GM18868 (cell line): Measurements from ENCODE around the gene NFATC1.
A peak's percentile ranks its signal among the peaks of the same experiment; 100 is the strongest.

ENCODE experiments used
- ATAC-seq: cut with Tn5 transposase; IDR thresholded peaks from one replicate; pipeline ENCODE4 v1.9.1; 2021; ENCODE audit warnings: mild to moderate bottlenecking, moderate library complexity; ENCODE audit not compliant: unreplicated experiment

The NFATC1 gene

DNA sequence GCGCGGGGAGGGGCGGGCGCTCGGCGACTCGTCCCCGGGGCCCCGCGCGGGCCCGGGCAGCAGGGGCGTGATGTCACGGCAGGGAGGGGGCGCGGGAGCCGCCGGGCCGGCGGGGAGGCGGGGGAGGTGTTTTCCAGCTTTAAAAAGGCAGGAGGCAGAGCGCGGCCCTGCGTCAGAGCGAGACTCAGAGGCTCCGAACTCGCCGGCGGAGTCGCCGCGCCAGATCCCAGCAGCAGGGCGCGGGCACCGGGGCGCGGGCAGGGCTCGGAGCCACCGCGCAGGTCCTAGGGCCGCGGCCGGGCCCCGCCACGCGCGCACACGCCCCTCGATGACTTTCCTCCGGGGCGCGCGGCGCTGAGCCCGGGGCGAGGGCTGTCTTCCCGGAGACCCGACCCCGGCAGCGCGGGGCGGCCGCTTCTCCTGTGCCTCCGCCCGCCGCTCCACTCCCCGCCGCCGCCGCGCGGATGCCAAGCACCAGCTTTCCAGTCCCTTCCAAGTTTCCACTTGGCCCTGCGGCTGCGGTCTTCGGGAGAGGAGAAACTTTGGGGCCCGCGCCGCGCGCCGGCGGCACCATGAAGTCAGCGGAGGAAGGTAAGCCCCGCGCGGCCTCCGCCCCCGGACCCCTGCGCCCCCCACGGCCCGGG, at the start of gene NFATC1:
Gene NFATC1, plus strand, starts transcription at position 170 of the 644 bp plus-strand sequence. Its CDS starts 295 bp downstream, at position 465.
- peak; percentile 27 for ATAC-seq

DNA sequence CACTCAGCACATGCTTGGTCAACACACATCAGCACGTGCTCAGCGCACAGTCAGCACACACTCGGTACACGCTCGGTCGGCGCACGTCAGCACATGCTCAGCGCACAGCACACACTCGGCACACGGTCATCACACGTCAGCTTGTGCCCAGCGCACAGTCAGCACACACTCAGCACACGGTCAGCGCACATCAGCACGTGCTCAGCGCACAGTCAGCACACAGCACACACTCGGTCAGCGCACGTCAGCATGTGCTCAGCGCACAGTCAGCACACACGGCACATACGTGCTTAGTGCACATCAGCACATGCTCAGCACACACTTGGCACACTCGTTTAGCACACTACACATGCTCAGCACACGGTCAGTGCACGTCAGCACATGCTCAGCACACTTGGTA, 49.7 kb upstream of the NFATC1 start:
- ATAC-seq, result no peak

DNA sequence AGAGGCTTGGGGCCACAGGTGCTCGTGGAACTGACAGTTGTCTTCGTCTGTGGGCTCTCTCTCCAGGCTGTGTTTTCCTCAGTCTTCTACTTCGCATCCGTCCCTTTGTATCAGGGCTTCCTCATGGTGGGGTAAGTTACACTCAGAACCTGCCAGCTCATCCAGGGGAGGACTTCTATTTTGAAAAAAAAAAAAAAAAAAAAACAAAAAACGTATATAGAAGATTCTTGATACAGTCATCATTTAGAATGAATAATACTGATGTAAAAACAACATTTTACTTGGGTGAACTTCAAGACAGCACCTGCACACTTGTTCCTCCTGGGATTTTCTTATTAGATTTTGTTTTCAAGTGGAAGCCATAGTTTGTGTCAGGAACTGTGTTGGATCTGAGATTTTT, 47.7 kb upstream of the NFATC1 start:
- ATAC-seq, result no peak

DNA sequence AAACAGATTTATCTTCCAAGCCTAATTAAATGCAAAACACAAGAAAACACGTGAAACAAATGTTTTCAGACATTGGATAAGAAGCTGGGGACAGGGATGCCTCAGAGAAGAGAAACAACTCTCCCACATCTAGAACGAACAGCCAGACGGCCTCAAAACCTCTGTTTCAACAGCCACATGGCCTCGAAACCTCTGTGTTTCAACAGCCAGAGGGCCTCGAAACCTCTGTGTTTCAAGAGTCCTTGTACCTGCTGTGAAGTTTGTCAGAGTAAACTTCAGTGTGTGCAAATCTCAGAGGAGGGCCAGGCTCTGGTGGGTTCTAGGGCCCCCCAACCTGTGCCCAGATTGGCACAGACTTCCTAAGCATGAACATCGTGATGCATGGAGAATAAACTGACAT, 43.3 kb upstream of the NFATC1 start:
- ATAC-seq, result no peak

DNA sequence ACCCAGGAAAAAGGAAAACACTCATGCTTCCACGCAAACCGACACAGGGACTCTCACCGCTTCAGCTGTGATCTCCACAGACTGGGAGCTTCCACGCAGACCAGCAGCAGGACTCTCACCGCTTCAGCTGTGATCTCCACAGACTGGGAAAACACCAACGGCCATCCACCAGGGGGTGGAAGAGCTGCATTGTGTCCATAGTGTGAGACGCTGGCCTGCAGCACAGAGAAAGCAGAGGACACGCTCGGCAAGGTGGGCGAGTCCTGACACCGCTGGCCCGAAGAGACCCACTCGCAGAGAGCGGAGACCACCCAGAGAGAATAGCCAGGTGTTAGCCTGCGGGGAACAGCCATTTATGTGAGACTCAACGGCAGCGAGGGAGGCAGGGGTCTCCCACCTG, 42.5 kb upstream of the NFATC1 start:
- ATAC-seq, result no peak

DNA sequence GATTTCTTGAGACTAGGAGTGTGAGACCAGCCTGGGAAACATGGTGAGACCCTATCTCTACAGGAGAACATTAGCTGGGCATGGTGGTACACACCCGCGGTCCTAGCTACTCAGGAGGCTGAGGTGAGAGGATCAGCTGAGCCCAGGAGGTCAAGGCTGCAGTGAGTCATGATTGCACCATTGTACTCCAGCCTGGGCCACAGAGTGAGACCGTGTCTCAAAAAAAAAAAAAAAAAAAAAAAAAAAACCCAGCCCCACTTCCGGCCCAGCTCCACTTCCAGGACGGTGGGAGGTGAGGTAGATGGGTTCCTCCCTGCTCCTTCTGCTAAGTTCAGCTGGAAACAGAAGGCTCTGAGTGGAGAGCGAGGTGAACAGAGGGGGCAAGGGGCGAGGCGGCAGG, 41.4 kb upstream of the NFATC1 start:
- ATAC-seq, result no peak

DNA sequence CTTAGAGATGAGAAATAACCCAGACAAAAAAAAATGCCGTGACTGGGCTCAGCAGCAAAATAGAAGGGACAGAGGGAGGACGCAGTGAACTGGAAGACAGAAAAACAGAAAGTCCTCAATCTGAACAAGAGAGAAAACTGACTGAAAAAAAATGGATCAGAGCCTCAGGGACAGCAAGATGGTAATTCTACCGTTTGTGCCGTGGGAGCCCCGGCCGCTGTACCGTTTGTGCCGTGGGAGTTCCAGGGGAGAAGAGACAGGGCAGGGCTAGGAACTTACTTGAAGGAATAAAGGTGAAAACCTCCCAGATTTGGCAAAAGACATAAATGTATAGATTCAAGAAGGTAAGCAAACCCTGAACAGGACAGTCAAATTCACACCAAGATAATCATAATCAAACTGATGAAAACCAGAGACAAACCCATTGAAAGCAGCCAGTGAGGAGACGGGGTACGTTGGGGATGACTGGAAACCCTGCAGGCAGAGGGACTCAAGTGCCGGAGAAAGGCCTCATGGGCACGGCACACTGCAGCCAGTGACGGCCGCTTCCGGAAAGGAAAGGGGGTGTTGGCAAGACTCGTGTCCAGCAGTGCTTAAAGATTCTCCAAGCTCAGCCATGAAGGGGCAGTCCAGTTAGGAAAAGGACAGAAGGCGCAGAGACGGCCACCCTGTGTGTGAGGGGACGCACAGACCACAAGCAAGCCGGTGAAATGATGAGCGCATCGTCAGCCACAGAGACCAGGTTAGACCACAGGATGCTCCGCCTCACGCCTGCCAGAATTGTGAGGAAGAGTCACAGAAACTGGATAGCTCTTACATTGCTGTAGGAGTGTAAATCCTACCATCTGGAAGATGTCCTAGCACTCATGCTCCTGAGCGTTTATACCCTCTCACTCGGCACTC, 40.0 kb upstream of the NFATC1 start:
- ATAC-seq, result peak; percentile 39

DNA sequence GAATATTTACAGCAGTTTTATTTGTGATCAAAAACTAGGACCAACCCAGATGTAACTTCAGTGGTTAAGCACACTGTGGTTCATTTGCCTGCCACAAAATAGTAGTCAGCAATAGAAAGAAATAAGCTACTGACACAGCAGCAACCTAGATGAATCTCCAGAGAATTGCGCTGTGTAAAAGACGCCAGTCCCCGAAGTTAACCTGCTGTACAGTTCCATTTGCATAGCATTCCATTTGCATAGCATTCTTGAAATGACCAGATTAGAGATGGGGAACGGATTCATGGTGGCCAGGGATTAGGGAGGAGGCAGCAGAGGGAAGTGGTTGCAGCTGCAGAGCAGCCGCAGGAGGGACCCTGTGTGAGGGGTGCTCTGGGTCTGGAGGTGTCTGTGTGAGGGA, 39.3 kb upstream of the NFATC1 start:
- peak; percentile 84 for ATAC-seq

DNA sequence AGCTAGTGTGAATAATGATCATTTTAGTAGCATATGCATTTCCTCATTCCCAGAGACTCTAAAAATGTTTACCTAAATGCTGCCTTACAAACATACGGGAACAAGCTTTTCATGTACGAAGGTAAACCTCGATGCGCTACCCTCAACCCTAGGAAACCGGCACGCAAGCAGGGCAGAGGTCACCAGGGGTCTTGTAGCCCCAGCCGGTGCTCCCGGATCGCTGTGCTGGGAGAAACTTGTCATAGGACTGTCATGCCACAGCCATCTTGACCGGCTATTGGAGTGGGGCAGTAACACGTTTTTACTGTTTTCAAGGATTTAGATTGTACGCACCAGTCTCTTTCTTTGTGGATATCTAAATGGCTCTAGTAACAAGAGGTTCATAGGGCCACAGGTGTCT, 34.8 kb upstream of the NFATC1 start:
- ATAC-seq, result no peak

DNA sequence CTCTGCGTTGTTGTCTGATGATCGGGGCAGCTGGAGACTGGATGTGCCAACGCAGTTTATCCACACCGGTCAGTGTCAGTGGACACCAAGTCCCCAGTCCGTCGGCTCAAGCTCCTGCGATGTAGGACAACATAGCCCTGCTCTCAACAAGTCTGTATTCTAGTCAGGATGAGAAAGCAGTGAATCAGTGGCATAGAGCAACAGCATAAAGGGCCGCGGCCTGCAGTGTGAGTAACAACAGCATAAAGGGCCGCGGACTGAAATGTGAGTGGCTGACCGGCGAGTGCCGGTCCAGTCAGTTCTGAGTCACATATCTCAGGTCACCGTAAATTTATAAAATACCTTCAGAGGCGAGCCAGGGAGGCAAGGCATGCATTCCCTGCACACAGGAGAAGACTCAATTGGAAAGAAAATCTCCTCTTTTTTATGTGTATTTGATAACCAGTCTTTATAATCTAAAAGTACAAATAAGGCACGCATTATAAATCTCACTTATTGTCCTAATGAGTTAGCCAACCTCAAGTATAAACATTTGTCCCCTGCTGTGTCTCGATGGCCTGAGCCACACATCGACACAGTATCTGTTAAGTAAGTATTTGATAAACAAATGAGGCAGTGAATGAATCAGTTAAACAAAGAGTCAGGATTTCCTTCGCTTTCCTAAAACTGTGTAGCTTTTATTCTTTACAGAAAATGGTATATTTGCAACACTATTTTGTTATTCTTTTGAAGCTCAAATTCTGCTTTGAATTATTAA, 33.8 kb upstream of the NFATC1 start:
- no peak for ATAC-seq

DNA sequence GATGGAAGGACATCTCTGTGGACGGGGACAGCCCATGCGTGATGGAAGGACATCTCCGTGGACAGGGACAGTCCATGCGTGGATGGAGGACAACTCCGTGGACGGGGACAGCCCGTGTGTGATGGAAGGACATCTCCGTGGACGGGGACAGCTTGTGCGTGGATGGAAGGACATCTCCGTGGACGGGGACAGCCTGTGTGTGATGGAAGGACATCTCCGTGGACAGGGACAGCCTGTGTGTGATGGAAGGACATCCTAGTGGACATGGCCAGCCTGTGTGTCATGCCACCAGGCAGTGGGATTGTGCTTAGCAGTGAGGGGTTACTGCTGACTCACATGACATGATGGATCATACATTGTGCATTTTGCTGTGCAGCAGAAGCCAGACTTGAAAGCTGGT, 30.0 kb upstream of the NFATC1 start:
- no peak for ATAC-seq

DNA sequence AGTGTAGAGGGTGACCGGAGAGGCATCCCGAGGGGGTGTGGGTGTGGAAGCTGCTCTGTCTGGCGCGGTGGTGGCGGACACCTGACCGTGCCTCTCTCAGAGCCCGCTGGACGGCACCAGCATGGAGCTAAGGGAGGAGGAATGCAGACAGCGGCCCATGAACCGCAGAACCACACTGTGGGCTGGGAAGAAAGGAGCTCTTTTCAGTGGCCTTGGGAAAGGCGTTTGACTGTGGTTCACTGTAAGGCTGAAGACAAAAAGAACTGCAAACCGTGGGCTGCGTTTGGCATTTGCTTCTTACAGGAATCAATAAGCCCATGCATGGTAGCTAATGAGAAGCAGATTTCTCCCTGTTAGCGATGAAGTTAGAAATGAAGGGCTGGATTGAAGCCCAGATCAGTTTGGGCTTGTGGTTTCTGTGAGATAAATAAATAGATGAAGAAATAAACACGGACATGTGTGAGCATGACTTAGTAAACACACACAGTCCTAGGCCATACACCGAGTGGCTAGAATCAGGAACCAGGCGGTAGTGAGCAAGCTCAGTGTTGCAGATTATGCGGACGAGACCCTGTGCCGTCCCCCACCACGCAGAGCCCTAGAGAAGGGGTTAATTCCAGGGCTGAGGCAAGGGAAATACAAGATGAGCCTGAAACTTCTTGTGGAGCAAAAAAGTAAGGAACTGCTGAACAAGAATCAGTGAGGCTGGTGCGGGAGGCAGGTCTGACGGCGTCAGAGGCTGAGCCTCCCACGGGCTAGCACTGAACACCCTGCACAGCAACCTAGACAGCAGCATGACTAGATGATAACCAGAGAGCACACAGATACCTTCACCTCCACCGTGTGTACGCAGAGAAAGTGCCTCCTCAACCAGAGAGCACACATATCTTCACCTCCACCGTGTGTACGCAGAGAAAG, 29.3 kb upstream of the NFATC1 start:
- no peak for ATAC-seq

DNA sequence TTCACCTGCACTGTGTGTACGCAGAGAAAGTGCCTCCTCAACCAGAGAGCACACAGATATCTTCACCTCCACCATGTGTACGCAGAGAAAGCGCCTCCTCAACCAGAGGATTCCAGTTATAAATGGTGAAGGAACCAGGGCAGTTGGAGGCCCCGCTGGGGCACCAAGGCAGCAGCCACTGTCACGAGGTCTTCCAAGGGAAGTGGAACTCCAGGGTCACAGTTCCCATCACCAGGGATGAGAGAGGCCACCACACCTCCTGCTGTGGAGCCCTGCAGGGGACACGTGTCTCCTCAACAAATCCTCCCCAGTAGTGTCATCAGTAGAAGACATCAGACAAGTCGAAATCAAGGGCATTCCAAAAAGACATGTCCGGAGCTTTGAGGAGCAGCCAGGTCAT, 28.2 kb upstream of the NFATC1 start:
- no peak for ATAC-seq

DNA sequence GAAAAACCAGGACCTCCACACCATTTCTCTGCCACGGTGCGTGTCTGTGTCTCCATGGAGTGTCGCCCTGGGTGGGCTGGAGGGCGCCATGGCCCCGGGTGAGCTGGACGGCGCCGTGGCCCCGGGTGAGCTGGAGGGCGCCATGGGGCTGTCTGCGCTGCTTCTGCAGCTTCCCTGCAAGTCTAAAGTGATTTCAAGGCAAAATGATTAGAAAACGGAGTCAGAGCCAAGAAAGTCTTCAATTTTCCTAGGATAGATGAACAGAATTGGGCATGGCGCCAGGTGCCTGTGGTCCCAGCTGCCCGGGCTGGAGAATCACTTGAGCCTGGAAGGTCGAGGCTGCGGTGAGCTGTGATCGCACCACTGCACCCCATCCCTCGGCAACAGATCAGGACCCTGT, 27.7 kb upstream of the NFATC1 start:
- no peak for ATAC-seq

DNA sequence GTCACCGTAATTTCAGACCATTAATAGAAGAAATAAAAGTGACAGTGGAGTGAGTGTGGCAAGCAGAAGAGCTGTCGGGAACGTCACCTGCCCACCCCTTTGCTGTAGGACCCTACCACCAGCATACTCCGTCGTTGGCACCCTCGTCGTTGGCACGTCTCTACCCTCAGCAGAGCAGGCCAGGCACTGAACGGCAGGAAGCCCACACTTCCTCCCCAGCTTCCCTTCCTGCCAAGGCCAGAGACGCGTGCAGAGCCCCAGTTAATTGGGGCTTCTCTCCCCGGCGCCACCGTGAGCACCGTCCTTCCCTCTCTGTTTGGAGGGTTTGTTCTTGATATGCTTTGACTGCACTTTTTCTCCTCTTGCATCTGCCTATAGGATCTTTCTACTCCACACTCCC, 27.0 kb upstream of the NFATC1 start:
- no peak for ATAC-seq

DNA sequence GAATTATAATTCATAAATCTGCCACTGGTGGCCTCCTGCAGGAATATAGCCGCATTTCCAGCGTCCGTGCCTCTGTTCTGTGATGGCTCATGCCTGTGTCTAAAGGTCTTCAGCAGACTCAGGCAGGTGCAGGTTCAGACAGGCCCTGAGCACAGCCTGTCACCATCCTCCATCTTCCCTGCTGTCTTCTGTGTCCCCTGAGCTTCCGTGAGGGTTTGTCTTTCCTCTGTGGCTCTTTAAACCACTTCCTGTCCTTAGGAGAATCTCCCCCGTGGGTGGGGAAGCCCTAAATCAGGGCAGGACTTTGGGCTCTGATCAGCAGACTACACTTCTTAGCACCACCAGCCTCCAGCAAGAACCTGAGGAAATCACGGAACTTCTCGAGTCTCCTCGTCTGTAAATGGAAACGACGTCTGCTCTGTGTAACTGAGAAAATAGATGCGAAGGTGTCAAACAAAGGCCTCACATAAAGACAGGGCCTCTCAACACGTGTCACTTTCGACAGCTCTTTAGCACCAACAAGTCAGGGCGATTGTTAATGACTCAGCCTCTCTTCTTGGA, 24.1 kb upstream of the NFATC1 start:
- peak; percentile 53 for ATAC-seq

DNA sequence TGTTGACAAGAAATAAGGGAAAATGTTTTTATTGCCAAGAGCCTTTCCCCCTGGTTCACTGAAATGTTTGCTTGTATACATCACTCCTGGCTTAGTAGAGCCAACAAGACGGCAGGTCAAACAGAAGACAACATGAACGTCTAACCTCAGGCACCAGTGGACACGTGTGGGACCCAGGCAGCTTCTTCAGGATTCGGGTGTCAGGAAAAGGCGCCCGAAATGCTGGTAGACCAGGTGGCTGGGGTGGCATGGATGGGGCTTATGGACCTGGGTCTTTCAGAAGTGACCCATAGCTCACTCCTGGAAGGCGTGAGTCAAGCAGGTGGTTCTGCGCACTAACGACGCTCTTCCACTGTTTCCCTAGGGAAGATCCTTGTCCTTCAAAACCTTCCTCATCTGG, 23.3 kb upstream of the NFATC1 start:
- no peak for ATAC-seq

DNA sequence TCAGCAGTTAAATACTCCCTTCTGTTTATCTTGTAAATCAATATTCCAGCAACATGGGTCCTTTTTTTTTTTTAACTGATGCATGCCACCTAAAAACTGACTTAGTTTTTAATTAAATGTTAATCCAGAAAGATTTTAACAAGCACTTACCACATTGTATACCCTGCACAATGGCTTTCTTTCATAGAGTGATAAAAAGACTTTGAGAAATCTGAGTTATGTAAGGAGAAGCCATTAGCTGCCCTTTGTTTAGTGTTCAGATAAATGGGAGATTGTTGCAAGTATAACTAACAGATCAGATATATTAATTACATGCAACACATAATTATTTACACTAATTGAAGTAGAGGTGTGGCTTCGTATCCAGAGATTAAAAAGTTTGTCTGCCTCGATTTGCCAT, 22.7 kb upstream of the NFATC1 start:
- no peak for ATAC-seq

DNA sequence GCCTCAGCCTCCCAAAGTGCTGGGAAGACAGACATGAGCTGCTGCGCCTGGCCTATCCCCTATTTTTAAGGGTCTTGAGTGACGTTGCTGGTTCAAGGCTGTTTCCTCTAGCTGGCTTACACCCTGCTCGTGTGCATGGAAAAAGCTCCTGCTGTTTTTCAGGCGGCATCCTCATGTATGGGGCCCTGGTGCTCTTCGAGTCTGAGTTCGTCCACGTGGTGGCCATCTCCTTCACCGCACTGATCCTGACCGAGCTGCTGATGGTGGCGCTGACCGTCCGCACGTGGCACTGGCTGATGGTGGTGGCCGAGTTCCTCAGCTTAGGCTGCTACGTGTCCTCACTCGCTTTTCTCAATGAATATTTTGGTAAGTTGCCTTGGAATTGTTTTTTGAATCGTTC, 22.0 kb upstream of the NFATC1 start:
- no peak for ATAC-seq

DNA sequence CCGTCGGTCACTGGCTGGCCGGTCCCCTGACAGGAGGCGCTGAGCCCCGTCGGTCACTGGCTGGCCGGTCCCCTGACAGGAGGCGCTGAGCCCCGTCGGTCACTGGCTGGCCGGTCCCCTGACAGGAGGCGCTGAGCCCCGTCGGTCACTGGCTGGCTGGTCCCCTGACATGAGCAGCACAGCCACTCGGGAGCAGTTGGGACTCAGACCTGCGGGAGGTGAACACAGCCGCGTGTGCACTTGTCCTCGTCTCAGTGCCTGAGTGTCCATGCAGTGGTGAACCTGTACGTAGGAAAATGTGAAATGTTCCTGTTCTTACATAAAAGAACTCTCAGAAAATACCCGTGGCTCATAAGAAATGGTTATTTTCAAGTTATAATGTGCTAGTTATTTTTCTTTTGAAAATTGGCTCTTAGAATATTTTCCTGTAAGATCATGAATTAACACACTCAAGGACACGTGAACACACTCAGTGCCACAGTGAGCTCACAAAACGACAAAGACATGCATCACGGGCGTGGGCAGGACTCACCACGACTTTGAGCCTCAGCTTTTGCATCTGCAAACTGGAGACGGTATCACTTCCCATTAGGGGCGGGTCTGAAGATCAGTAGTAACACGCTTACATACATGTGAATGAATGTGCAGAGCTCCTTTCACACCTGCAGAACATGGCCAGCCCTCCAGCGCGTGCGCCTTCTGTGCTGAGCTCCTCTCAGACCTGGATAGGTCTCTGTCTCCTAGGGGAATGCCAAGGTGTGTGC, 21.1 kb upstream of the NFATC1 start:
- peak; percentile 92 for ATAC-seq
